ENCODE data around the gene ALS2. TPM values are rescaled to one million over a fixed set of nuclear protein-coding genes. Genes with fewer than 3 reads are reported as not detected.

ALS2 gene
- total and polyA plus RNA-seq, 2 of the 8 experiments (the other 6 are each of a cell fraction or from before 2014, with no cell fraction given) = 12.1 to 34.5 TPM

DNA sequence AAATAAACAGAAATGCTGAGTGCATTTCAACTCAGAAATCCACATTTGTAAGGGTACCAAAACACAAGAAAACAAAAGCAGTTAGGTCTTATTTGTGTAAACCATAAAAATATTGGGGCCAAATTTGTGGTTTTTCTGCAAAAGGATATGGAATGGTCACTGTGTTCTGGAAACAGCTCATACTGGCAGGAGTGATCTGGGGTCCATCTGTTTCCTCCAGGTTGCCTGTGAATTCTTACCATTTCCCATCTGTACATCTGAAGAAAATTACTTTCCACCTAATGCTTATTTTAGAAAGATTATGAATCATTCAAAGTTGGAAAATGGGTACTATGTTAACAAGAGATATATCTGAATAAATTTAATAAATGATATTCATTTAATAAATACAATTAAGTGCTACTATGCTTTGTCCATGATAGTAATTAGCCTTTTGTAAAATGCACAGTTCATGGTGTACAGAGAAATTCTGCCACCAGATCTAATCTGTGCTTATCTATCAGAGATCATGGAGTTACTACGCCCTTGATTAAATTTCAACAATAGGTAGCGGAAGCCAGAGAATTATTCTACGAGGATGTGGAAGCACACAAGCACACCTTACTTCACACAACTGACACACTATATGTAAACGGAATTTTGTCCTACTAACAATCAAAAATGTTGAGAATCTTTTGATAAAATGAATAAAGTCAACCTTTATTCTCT lies 10.9 kb downstream of the ALS2 start:
- Histone ChIP-seq H3K36me3 (ENCODE audit: control insufficient read depth in 2 of 4, insufficient read depth in 4 of 4, low read length in 3 of 4) (peaks cover 2 to 15% (median 5%) of the 10 kb centered on the region in 4 experiments; a peak in 5 of 8 replicates), H4K91ac (replicated peaks; ENCODE audit: insufficient read length, low read length) (no peak overlapping the region), H2BK5ac (ENCODE audit: low read depth, low read length) (no peak overlapping the region), H4K8ac (ENCODE audit: extremely low read depth, insufficient read depth, low read length) (no peak overlapping the region), H2BK15ac (ENCODE audit: low read length) (no peak overlapping the region), H3K4me1 (replicated peaks in 1 of 4; ENCODE audit: control insufficient read depth in 3 of 4, insufficient read depth in 4 of 4, low read length in 3 of 4) (peaks cover 3 to 11% (median 3%) of the 10 kb centered on the region in 4 experiments; a peak in 4 of 7 replicates), H3K4me3 (ENCODE audit: extremely low read depth in 1 of 4, insufficient read depth in 2 of 4, low read depth in 3 of 4, low read length in 4 of 4) (no peak overlapping the region), H3K27ac (ENCODE audit: low read depth, low read length) (no peak overlapping the region), H2AFZ (ENCODE audit: low read length) (no peak overlapping the region), H4K5ac (ENCODE audit: insufficient read length, low read depth, low read length) (no peak overlapping the region), H3K23ac (ENCODE audit: insufficient read length) (no peak overlapping the region), H3K9me3 (ENCODE audit: insufficient read depth in 2 of 2, low read depth in 1 of 2, low read length in 1 of 2) (no peaks in the 10 kb centered on the region; a peak in 1 of 4 replicates), H2BK120ac (replicated peaks; ENCODE audit: low read depth, low read length) (no peak overlapping the region), H2BK12ac (ENCODE audit: low read depth, low read length) (no peak overlapping the region), H4K20me1 (replicated peaks in 1 of 2; ENCODE audit: control insufficient read depth in 1 of 2, insufficient read depth in 2 of 2, low read length in 2 of 2) (no peaks in the 10 kb centered on the region), H3K27me3 (replicated peaks in 1 of 4; ENCODE audit: control insufficient read depth in 3 of 4, extremely low read depth in 1 of 4, insufficient read depth in 3 of 4, low read length in 3 of 4) (no peaks in the 10 kb centered on the region), H3K4me2 (ENCODE audit: insufficient read depth in 1 of 2, low read depth in 2 of 2, low read length in 2 of 2) (no peak overlapping the region), H3K56ac (replicated peaks; ENCODE audit: insufficient read length, low read depth, low read length) (no peak overlapping the region), H3K79me2 (ENCODE audit: control insufficient read depth in 1 of 2, insufficient read depth in 2 of 2, low read length in 2 of 2) (peaks cover 3 to 39% of the 10 kb centered on the region in 2 experiments; a peak in 3 of 4 replicates), H3K14ac (ENCODE audit: insufficient read length) (no peak overlapping the region), H3K9ac (replicated peaks in 1 of 4; ENCODE audit: extremely low read depth in 1 of 4, low read depth in 3 of 4, low read length in 3 of 4) (no peak overlapping the region), H2AK5ac (ENCODE audit: low read depth, low read length) (no peak overlapping the region), H2BK20ac (ENCODE audit: low read length) (no peak overlapping the region), H3K4ac (replicated peaks; ENCODE audit: insufficient read length, low read depth, low read length) (no peak overlapping the region), H3K18ac (ENCODE audit: extremely low read depth, low read length) (no peak overlapping the region), H3K79me1 (ENCODE audit: low read depth, low read length) (no peaks in the 10 kb centered on the region; the same call in 1 of the 2 replicates), H3K23me2 (ENCODE audit: low read depth, low read length) (no peaks in the 10 kb centered on the region)
- FAIRE-seq (no peak), DNase-seq (ENCODE audit: low read depth in 1 of 2, low spot score in 2 of 2) (no peak)
- 89% methylated on average over 4 of the region's 4 CpGs; no CpG with 5 or more reads in 1 of the 2 experiments for WGBS, 2 experiments (ENCODE audit: extremely low coverage in 1 of 2, insufficient coverage in 1 of 2, insufficient read length in 1 of 2, insufficient replicate concordance in 2 of 2, low coverage in 1 of 2, low lambda C conversion rate in 2 of 2, missing lambda C conversion rate in 1 of 2)
- ChIA-PET CTCF (ENCODE audit: partially characterized antibody) (no interaction called here), POLR2A (ENCODE audit: partially characterized antibody) (no interaction called here)
- no peak for TF ChIP-seq CREB1 (IDR thresholded peaks at IDR 0.05)
- no peak for TF ChIP-seq CHD1 (IDR thresholded peaks at IDR 0.05; ENCODE audit: low read depth, low read length)
- TF ChIP-seq CBX5 (IDR thresholded peaks at IDR 0.05; ENCODE audit: low read depth, low read length) = no peak
- TF ChIP-seq SIX5 (IDR thresholded peaks at IDR 0.05; ENCODE audit: low read depth, low read length) = no peak
- TF ChIP-seq KDM5A (IDR thresholded peaks at IDR 0.05; ENCODE audit: low read length) = no peak
- no peak for TF ChIP-seq BCL11A (IDR thresholded peaks at IDR 0.05; ENCODE audit: low read depth in 2 of 2, low read length in 2 of 2)
- TF ChIP-seq TCF12 (IDR thresholded peaks at IDR 0.05; ENCODE audit: low read depth, low read length) = no peak
- no peak for TF ChIP-seq CBX8 (IDR thresholded peaks at IDR 0.05; ENCODE audit: borderline replicate concordance, low read depth, low read length)

All from H1 (cell line).